Adrenal gland (tissue), 12 donors: Measurements from ENCODE around the gene CCDC91. TPM values are rescaled to one million over a fixed set of nuclear protein-coding genes. Genes with fewer than 3 reads are reported as not detected.
"Not testable (repeated sequence)": the region's sequence is repeated elsewhere in the genome, so short reads cannot be mapped to it uniquely, and the experiment has no call there.

Source experiments
- DNase-seq, 7 donors: peaks; one replicate each; pipeline ENCODE4 v3.0.0-alpha.2; 2019 to 2020
- H3K27ac ChIP-seq, 5 donors: fragments of 200-600 bp; sonication (generic) in 4 of 5; 1 replicate in 3 of 5; 2 replicates in 2 of 5; pipeline versions ENCODE4 v1.5.1 to v1.8.0; 2016 to 2020; ENCODE audit warnings: mild to moderate bottlenecking in 1 of 5
- H3K27me3 ChIP-seq: fragments of 200-600 bp; 2 replicates; pipeline ENCODE4 v1.8.0; 2021
- H3K36me3 ChIP-seq, 2 donors: fragments of 200-600 bp; replicated peaks in 1 of 2; 1 replicate in 1 of 2; 2 replicates in 1 of 2; pipeline versions ENCODE4 v1.5.1 to v1.8.0; 2018 to 2022
- H3K4me1 ChIP-seq, 2 donors: fragments of 200-600 bp; replicated peaks in 1 of 2; 1 replicate in 1 of 2; 2 replicates in 1 of 2; pipeline versions ENCODE4 v1.5.1 to v1.8.0; 2018 to 2021
- H3K4me3 ChIP-seq, 4 donors: fragments of 200-600 bp; sonication (generic) in 3 of 4; one replicate each; pipeline ENCODE4 v1.5.1; 2016 to 2018
- H3K9me3 ChIP-seq, 3 donors: fragments of 200-600 bp; sonication (generic) in 1 of 3; replicated peaks in 1 of 3; 1 replicate in 2 of 3; 2 replicates in 1 of 3; pipeline versions ENCODE4 v1.5.1 to v1.8.0; 2016 to 2021
- POLR2A ChIP-seq, 2 donors: fragments of 450-650 bp; IDR thresholded peaks; one replicate each; pipeline ENCODE4 v1.6.1; 2017; ENCODE audit warnings: antibody characterized with exemption in 2 of 2, mild to moderate bottlenecking in 2 of 2, moderate library complexity in 1 of 2
- WGBS, 4 donors: extraction: QIAGEN DNeasy Blood & Tissue Kit in 2 of 4; methylation state at CpG; one replicate each; pipeline versions ENCODE4 v1.1.5 to v1.1.7; 2013 to 2017; 5-methylcytosine and 5-hydroxymethylcytosine counted together
- intact Hi-C, 2 donors: fragments of 100-400 bp; cut with DNase I; formaldehyde crosslinking; loops; one replicate each; pipeline versions ENCODE4 v1.14.1 to v1.15.0; 2022 to 2023
- polyA plus RNA-seq, 3 donors: library from polyadenylated mRNA; stranded (reverse); fragments of 200-250 nt in 2 of 3; fragments of 350-450 nt in 1 of 3; fragmentation: Illumina TruSeq in 1 of 3; extraction: RNeasy Lipid Tissue Mini Kit (QIAGEN cat#74804) in 1 of 3; gene quantifications; one replicate each; pipeline ENCODE4 v1.2.3, GENCODE V29; 2013 to 2014
- total RNA-seq, 9 donors: library from RNA; depleted of rRNA in 4 of 9; stranded (reverse); fragments of >200 nt in 4 of 9; fragments of 120-200 nt in 1 of 9; fragmentation: NEBNext Ultra II Directional in 1 of 9; extraction: Animal tissue kit (Norgen Biotek cat#: 25700) in 1 of 9; gene quantifications; one replicate each; pipeline versions ENCODE4 v1.1.0 to v1.2.4, GENCODE V29; 2013 to 2023
- TF ChIP-seq, protein P1 (sequence below), 6 experiments: fragments of 450-650 bp in 4 of 6; fragments of 200-600 bp in 2 of 6; sonication (generic) in 1 of 6; IDR thresholded peaks; 1 replicate in 5 of 6; 2 replicates in 1 of 6; pipeline versions ENCODE4 v1.5.1 to v1.8.0; 2016 to 2021; ENCODE audit warnings: antibody characterized with exemption in 6 of 6, mild to moderate bottlenecking in 2 of 6, moderate library complexity in 1 of 6
- donor health status: healthy with polysubstance abuse.
- donor health status: Bipolar disorder and iron deficiency.
- donor health status: DM: yes; HTN: yes; CAD: no.
- donor health status: DM: no; HTN: no; CAD: no.
- donor health status: DM: no; HTN: no; CAD: no.
- donor health status: DM: yes; HTN: yes; CAD: no.

Gene CCDC91
- total and polyA plus RNA-seq, 12 donors = 9.1 to 56.7 (median 33.1) TPM

DNA sequence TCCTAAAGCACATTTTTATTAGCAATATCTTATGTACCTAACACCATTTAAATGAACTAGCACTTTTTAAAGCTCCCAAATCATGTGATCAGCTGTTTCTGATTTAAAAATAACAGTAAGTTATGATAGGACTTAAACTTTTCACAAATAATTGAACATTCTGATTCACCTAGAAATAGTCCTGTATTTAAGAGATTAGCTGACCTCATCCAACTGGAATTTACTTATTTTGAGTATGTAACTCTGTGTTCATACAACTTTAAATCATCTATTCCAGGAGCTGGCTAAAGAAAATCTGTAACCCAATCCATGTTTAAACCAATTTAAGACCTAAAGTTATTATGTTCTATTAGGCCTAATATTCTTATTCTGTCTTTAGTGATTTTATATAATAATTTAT, 184.3 kb downstream of the CCDC91 start:
- no peak for DNase-seq
- Histone ChIP-seq H3K4me3 (no peak overlapping the region), H3K36me3 (no peaks in the 10 kb centered on the region), H3K27me3 (no peaks in the 10 kb centered on the region), H3K4me1 (no peaks in the 10 kb centered on the region), H3K27ac (no peak overlapping the region), H3K9me3 (peaks cover 0 to 13% (median 12%) of the 10 kb centered on the region in 3 donors)
- TF ChIP-seq, protein P1, sequence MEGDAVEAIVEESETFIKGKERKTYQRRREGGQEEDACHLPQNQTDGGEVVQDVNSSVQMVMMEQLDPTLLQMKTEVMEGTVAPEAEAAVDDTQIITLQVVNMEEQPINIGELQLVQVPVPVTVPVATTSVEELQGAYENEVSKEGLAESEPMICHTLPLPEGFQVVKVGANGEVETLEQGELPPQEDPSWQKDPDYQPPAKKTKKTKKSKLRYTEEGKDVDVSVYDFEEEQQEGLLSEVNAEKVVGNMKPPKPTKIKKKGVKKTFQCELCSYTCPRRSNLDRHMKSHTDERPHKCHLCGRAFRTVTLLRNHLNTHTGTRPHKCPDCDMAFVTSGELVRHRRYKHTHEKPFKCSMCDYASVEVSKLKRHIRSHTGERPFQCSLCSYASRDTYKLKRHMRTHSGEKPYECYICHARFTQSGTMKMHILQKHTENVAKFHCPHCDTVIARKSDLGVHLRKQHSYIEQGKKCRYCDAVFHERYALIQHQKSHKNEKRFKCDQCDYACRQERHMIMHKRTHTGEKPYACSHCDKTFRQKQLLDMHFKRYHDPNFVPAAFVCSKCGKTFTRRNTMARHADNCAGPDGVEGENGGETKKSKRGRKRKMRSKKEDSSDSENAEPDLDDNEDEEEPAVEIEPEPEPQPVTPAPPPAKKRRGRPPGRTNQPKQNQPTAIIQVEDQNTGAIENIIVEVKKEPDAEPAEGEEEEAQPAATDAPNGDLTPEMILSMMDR (IDR thresholded peaks at IDR 0.05) = no peak
- no peak for TF ChIP-seq POLR2A (IDR thresholded peaks at IDR 0.05)
- intact Hi-C loops = no loop called here

DNA sequence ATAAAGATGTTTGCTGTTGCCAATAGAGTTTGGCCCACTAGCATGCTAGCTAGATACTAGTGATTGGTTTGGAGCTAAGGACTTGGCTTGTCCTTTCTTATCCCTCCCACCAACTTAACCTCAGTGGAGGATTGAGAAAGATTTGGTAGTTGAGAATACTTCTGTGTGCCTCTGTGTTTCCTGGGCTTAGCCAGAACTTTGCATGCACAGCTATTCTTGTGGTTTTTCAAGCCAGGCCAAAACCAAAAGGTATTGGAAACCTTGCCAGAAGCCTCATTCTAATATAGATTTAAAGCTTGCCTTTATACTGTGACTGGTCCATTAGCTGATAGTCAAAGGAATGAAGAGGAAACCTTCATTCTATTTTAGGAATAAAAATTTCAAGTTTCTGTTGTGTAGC, 188.5 kb downstream of the CCDC91 start:
- Histone ChIP-seq H3K4me3 (no peak overlapping the region), H3K9me3 (peaks cover 0 to 8% (median 0%) of the 10 kb centered on the region in 3 donors), H3K36me3 (no peaks in the 10 kb centered on the region), H3K27me3 (no peaks in the 10 kb centered on the region), H3K27ac (no peak overlapping the region), H3K4me1 (no peaks in the 10 kb centered on the region)
- intact Hi-C loops = no loop called here
- DNase-seq = no peak
- TF ChIP-seq, protein P1 (IDR thresholded peaks at IDR 0.05) = no peak
- no peak for TF ChIP-seq POLR2A (IDR thresholded peaks at IDR 0.05)

DNA sequence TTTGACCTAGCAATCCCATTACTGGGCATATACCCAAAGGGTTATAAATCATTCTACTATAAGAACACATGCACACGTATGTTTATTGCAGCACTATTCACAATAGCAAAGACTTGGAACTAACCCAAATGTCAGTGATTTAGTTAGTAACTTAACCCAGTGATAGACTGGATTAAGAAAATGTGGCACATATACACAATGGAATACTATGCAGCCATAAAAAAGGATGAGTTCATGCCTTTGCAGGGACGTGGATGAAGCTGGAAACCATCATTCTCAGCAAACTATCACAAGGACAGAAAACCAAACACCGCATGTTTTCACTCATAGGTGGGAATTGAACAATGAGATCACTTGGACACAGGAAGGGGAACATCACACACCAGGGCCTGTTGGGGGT, 189.5 kb downstream of the CCDC91 start:
- intact Hi-C loops = not testable (repeated sequence)
- WGBS, 4 donors = 68 to 89% (median 81%) methylated on average over 3 of the region's 3 CpGs

DNA sequence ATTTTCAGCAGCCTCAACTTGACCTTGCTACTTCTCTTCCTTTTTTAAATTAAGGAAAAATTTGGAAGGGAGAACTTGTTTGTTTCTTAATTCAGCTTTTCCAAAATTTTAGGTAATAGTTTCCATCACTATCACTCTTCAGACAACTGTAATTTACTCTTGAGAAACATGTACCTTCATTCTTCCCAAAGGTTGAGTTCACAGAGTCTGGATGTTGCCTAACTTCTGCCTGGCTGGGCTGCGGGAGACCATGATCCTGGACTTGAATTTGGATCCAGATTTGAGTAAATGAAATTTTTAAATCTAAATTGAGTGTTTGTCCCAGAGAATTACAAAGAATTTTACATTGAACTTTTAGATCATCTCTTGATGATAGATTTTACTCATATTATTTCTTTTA, 193.1 kb downstream of the CCDC91 start:
- Histone ChIP-seq H3K9me3 (no peaks in the 10 kb centered on the region), H3K27me3 (no peaks in the 10 kb centered on the region), H3K27ac (no peak overlapping the region), H3K4me3 (no peak overlapping the region), H3K4me1 (no peaks in the 10 kb centered on the region), H3K36me3 (no peaks in the 10 kb centered on the region)
- TF ChIP-seq, protein P1 (IDR thresholded peaks at IDR 0.05) = no peak
- TF ChIP-seq POLR2A (IDR thresholded peaks at IDR 0.05) = no peak
- DNase-seq = no peak
- 85 to 96% (median 94%) methylated on average over 1 of the region's 1 CpG for whole genome bisulfite sequencing, 4 donors
- intact Hi-C loops = no loop called here

More for the DNA sequence above, 189.5 kb downstream of the CCDC91 start:
- not testable (repeated sequence) for H3K27me3 ChIP-seq, H3K9me3 ChIP-seq, H3K4me1 ChIP-seq, H3K36me3 ChIP-seq, H3K27ac ChIP-seq, DNase-seq, H3K4me3 ChIP-seq

DNA sequence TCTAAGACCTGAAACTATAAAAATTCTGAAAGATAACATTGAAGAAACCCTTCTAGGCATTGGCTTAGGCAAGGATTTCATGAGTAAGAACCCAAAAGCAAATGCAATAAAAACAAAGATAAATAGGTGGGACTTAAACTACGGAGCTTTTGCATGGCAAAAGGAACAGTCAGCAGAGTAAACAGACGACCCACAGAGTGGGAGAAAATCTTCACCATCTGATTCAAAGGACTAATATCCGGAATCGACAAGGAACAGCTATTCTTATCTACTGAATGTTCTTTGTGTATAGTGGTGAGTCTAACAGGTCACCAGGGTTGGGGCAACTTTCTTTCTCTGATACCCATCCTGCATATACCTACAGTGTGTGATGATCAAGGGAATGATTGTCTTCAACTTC, 198.6 kb downstream of the CCDC91 start:
- no peak for TF ChIP-seq POLR2A (IDR thresholded peaks at IDR 0.05)
- TF ChIP-seq, protein P1 (IDR thresholded peaks at IDR 0.05) = no peak
- DNase-seq = no peak
- no peaks in the 10 kb centered on the region for H3K27me3 ChIP-seq
- H3K9me3 ChIP-seq = no peaks in the 10 kb centered on the region
- no peak overlapping the region for H3K27ac ChIP-seq
- no peaks in the 10 kb centered on the region for H3K36me3 ChIP-seq
- intact Hi-C loops = no loop called here
- H3K4me3 ChIP-seq = no peak overlapping the region
- 73 to 86% (median 77%) methylated on average over 4 of the region's 4 CpGs for WGBS, 4 donors
- no peaks in the 10 kb centered on the region for H3K4me1 ChIP-seq
